Erythroblast (primary cell): ENCODE measurements around the gene TRIP13.

Source experiments
- GATA1 ChIP-seq: IDR thresholded peaks from 2 replicates; pipeline ENCODE4 v1.6.1; 2011; ENCODE audit warnings: low read depth, mild to moderate bottlenecking, control low read depth, low read length, moderate library complexity
- POLR2A ChIP-seq: IDR thresholded peaks from 2 replicates; pipeline ENCODE4 v1.6.1; 2011; ENCODE audit warnings: mild to moderate bottlenecking, low read length

- TF ChIP-seq POLR2A (no peak), GATA1 (no peak)
Observed at GRCh38 chr5:893137-893506, 438 bp downstream of the TRIP13 start.
